K562 (cell line): ENCODE data around the gene ETAA1. TPM values are rescaled to one million over a fixed set of nuclear protein-coding genes. Genes with fewer than 3 reads are reported as not detected.

Experiments
- ATAC-seq: fragments of 200-7000 bp; cut with Tn5 transposase; 3 replicates; pipeline ENCODE4 v1.9.1; 2020; ENCODE audit warnings: moderate library complexity
- BruUV-seq: library from RNA; stranded (reverse); fragments of 400-500 nt; replicated peaks from 2 replicates; lab custom pipeline; 2021; lab: Mats Ljungman, UMichigan
- CTCF ChIA-PET: fragments of 300-600 bp; formaldehyde crosslinking; extraction: SDS; loops from one replicate; lab custom pipeline; 2021; ENCODE audit warnings: low intra/inter-chr PET ratio; lab: Yijun Ruan, JAX
- POLR2A ChIA-PET: fragments of 300-600, 350-650 bp; sonication (Branson Sonifier 250); formaldehyde crosslinking; extraction: SDS; loops from one replicate; lab custom pipeline; 2021; ENCODE audit warnings: antibody characterized with exemption, inconsistent platforms; lab: Yijun Ruan, JAX
- DNase-seq, 4 experiments: peaks; one replicate each; pipeline versions ENCODE4 v3.0.0 to v3.0.0-alpha.2; 2011 to 2018; ENCODE audit warnings: low spot score in 3 of 4, mixed read lengths in 3 of 4; ENCODE audit errors: extremely low read depth in 1 of 4
- FAIRE-seq: peaks from 2 replicates; lab custom pipeline; 2011; peaks lifted over from hg19 to GRCh38; lab: Jason Lieb, UNC
- H2AFZ ChIP-seq: 2 replicates; pipeline ENCODE4 v1.6.0; 2011; ENCODE audit warnings: low read depth, low read length, control low read depth, inconsistent platforms
- H3K27ac ChIP-seq: fragments of 200-600 bp; 3 replicates; pipeline ENCODE4 v1.8.0; 2011; ENCODE audit warnings: low read depth, mild to moderate bottlenecking, control low read depth, inconsistent platforms, low read length, moderate library complexity, mixed read lengths; ENCODE audit errors: extremely low read depth
- H3K27me3 ChIP-seq, 2 experiments: fragments of 300-600 bp in 1 of 2; 2 replicates in 1 of 2; 3 replicates in 1 of 2; pipeline versions ENCODE4 v1.6.0 to v1.8.0; 2011; ENCODE audit warnings: inconsistent platforms in 2 of 2, low read length in 2 of 2, mild to moderate bottlenecking in 1 of 2, mixed read lengths in 1 of 2, moderate library complexity in 1 of 2; ENCODE audit not compliant: control insufficient read depth in 2 of 2, insufficient read depth in 2 of 2
- H3K36me3 ChIP-seq: fragments of 300-600 bp; 3 replicates; pipeline ENCODE4 v1.8.0; 2011; ENCODE audit warnings: mild to moderate bottlenecking, low read length, inconsistent platforms; ENCODE audit not compliant: control insufficient read depth, insufficient read depth
- H3K4me1 ChIP-seq, 2 experiments: fragments of 200-600 bp in 1 of 2; replicated peaks in 1 of 2; 2 replicates in 1 of 2; 3 replicates in 1 of 2; pipeline versions ENCODE4 v1.5.1 to v1.8.0; 2011; ENCODE audit warnings: inconsistent platforms in 2 of 2, low read length in 2 of 2, mild to moderate bottlenecking in 1 of 2, mixed read lengths in 1 of 2, moderate library complexity in 1 of 2; ENCODE audit not compliant: control insufficient read depth in 2 of 2, insufficient read depth in 2 of 2
- H3K4me2 ChIP-seq: 2 replicates; pipeline ENCODE4 v1.6.1; 2011; ENCODE audit warnings: low read length, control low read depth, inconsistent platforms, mixed read lengths; ENCODE audit not compliant: insufficient read depth
- H3K4me3 ChIP-seq: fragments of 200-600 bp; sonication (generic), shearing (Covaris generic); 2 replicates; pipeline ENCODE4 v1.5.1; 2016; ENCODE audit warnings: control low read depth, inconsistent platforms
- H3K79me2 ChIP-seq: fragments of 200-600 bp; 3 replicates; pipeline ENCODE4 v1.8.0; 2011; ENCODE audit warnings: low read length, inconsistent platforms; ENCODE audit not compliant: control insufficient read depth, insufficient read depth
- H3K9ac ChIP-seq, 2 experiments: 2 replicates each; pipeline versions ENCODE4 v1.6.0 to v1.6.1; 2011; ENCODE audit warnings: low read depth in 2 of 2, low read length in 2 of 2, control low read depth in 1 of 2, inconsistent platforms in 1 of 2, mild to moderate bottlenecking in 1 of 2, mixed read lengths in 1 of 2; ENCODE audit not compliant: insufficient read depth in 1 of 2
- H3K9me1 ChIP-seq: one replicate; pipeline ENCODE4 v1.6.0; 2011; ENCODE audit warnings: inconsistent platforms, mild to moderate bottlenecking, low read length, moderate library complexity; ENCODE audit not compliant: control insufficient read depth, insufficient read depth
- H3K9me3 ChIP-seq: replicated peaks from 2 replicates; pipeline ENCODE4 v1.5.1; 2011; ENCODE audit warnings: low read depth, low read length, inconsistent platforms; ENCODE audit not compliant: control insufficient read depth, insufficient read depth
- H4K20me1 ChIP-seq: replicated peaks from 2 replicates; pipeline ENCODE4 v1.6.1; 2011; ENCODE audit warnings: low read length, inconsistent platforms, mixed read lengths; ENCODE audit not compliant: control insufficient read depth, insufficient read depth
- SMAD4 ChIP-seq: fragments of 250-450 bp; sonication (Bioruptor Pico); conservative IDR thresholded peaks from 2 replicates; pipeline ENCODE4 v1.8.0; 2021; ENCODE audit warnings: inconsistent platforms, mild to moderate bottlenecking, moderate library complexity
- USF2 ChIP-seq: sonication (generic); formaldehyde crosslinking; IDR thresholded peaks from 2 replicates; pipeline ENCODE4 v1.5.0; 2020; ENCODE audit warnings: missing genetic modification reagents
- ZNF23 ChIP-seq: fragments of 250-450 bp; sonication (Bioruptor Pico); IDR thresholded peaks from 2 replicates; pipeline ENCODE4 v1.4.0; 2020; ENCODE audit warnings: mild to moderate bottlenecking
- WGBS: fragments of 100-300 bp; shearing (Covaris generic); methylation state at CpG from one replicate; pipeline ENCODE4 v1.1.6; 2016; ENCODE audit warnings: low coverage, mixed read lengths; ENCODE audit not compliant: insufficient coverage; ENCODE audit errors: missing lambda C conversion rate; 5-methylcytosine and 5-hydroxymethylcytosine counted together
- in situ Hi-C: fragments of 300-500 bp; cut with MboI; formaldehyde crosslinking; loops from 4 replicates; pipeline ENCODE4 v1.15.0; 2018; ENCODE audit warnings: inconsistent platforms, mixed read lengths
- intact Hi-C: fragments of 100-400 bp; cut with micrococcal nuclease; formaldehyde crosslinking; loops from 2 replicates; pipeline ENCODE4 v1.14.2; 2022
- polyA plus RNA-seq, 8 experiments: library from polyadenylated mRNA; depleted of rRNA in 4 of 8; stranded (reverse) in 5 of 8; unstranded in 3 of 8; fragments of >200 nt; fragmentation: Nextera tagmentation in 2 of 8; fragmentation: Illumina TruSeq in 1 of 8; extraction: Ambion mirVana in 2 of 8; extraction: Trizol in 1 of 8; gene quantifications; 2 replicates each; pipeline versions ENCODE4 v1.2.1 to v1.2.3, GENCODE V29; 2011 to 2014; ENCODE audit warnings: inconsistent platforms in 1 of 8, missing spikeins in 1 of 8
- total RNA-seq, 7 experiments: library from RNA; depleted of rRNA in 6 of 7; stranded (reverse); fragments of >200 nt in 6 of 7; fragmentation: Illumina TruSeq in 2 of 7; extraction: Trizol in 2 of 7; gene quantifications; 2 replicates each; pipeline versions ENCODE4 v1.2.1 to v1.2.3, GENCODE V29; 2011 to 2021; ENCODE audit warnings: low replicate concordance in 1 of 7
- TF ChIP-seq, protein P1 (sequence below): sonication (generic); formaldehyde crosslinking; IDR thresholded peaks from 2 replicates; pipeline ENCODE4 v1.8.1; 2023; ENCODE audit warnings: mild to moderate bottlenecking, missing genetic modification reagents

ETAA1 gene
- total and polyA plus RNA-seq, 9 of the 15 experiments (the other 6 are each of a cell fraction or from before 2014, with no cell fraction given): 2.7 to 17.4 (median 10.5) TPM

DNA sequence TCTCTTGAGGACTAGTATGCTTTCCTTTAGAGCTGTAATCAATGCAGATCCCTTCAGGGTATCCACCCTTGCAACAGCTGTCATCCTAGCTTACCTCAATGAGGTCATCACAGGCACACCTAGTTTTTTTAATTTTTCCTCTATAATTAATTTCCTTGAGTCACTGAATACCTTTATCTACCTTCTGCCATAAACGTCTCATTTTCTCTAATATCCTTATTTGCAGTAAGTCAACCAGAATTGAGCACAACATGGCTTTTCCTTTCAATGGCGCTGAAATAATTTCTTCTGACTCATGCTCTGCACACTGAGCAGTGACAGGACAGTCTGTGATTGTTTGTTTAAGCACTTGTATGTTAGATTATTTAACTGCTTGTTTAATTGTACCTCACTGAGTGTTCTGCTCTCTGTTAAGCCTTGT is 49.4 kb downstream of the ETAA1 start:
- no peaks in the 10 kb centered on the region for H3K9me1 ChIP-seq
- ChIA-PET CTCF (no interaction called here), POLR2A (no interaction called here)
- H3K9ac ChIP-seq: no peak overlapping the region
- DNase-seq (no peak), ATAC-seq (no peak), FAIRE-seq (no peak)
- H3K4me3 ChIP-seq: no peak overlapping the region
- in situ Hi-C loops (no loop called here), intact Hi-C loops (no loop called here)
- H3K79me2 ChIP-seq: no peaks in the 10 kb centered on the region
- no peak overlapping the region for H3K4me2 ChIP-seq
- H3K9me3 ChIP-seq: no peaks in the 10 kb centered on the region
- H4K20me1 ChIP-seq: no peaks in the 10 kb centered on the region
- H3K4me1 ChIP-seq: no peaks in the 10 kb centered on the region
- no peaks in the 10 kb centered on the region for H3K36me3 ChIP-seq
- H2AFZ ChIP-seq: no peak overlapping the region
- TF ChIP-seq SMAD4 (CRISPR knock-in tag) (no peak), ZNF23 (CRISPR knock-in tag) (no peak), USF2 (CRISPR knock-in tag) (no peak)
- TF ChIP-seq, protein P1, sequence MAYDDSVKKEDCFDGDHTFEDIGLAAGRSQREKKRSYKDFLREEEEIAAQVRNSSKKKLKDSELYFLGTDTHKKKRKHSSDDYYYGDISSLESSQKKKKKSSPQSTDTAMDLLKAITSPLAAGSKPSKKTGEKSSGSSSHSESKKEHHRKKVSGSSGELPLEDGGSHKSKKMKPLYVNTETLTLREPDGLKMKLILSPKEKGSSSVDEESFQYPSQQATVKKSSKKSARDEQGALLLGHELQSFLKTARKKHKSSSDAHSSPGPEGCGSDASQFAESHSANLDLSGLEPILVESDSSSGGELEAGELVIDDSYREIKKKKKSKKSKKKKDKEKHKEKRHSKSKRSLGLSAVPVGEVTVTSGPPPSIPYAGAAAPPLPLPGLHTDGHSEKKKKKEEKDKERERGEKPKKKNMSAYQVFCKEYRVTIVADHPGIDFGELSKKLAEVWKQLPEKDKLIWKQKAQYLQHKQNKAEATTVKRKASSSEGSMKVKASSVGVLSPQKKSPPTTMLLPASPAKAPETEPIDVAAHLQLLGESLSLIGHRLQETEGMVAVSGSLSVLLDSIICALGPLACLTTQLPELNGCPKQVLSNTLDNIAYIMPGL: no peak
- H3K27ac ChIP-seq: no peak overlapping the region
- H3K27me3 ChIP-seq: no peaks in the 10 kb centered on the region
- 0% methylated on average over 2 of the region's 2 CpGs for WGBS
- BruUV-seq: no TSS peak
